GM19238 (cell line): ENCODE measurements around the gene SLC1A7.

Experiments
- DNase-seq: peaks from one replicate; pipeline ENCODE4 v3.0.0; 2011; ENCODE audit warnings: low spot score; ENCODE audit not compliant: insufficient read length

The SLC1A7 gene

GRCh38 chr1:53062708-53063591, 79.5 kb downstream of the SLC1A7 start:
- DNase-seq, result no peak

- DNase-seq, result no peak
These were observed 80.4 kb downstream of the SLC1A7 start, which contains the start of gene PODN for GRCh38 chr1:53061859-53062707. TSS of gene PODN (plus strand) at chr1:53062213. CDS start at chr1:53069856, 7,643 bp downstream.

- DNase-seq, result no peak
These were observed 81.1 kb downstream of the SLC1A7 start for GRCh38 chr1:53061123-53061858.

DNA sequence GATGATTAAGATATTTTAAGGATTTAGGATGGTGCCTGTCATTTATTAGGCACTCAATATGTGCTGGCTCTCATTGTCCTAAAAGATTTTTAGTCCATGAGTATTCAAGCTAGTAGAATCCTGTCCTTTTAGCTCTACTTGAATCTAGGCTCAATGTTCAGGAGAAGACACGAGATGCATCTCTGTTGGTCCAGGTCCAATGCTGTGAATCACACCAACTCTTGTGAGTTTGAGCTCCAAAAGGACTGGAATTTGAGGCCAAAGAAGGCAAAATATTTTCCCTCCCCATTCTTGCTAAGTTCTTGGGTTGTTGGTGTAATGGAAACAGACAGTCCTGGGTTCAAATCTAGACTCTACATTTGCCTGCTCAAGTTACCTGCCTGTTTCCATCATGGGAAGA, 81.9 kb downstream of the SLC1A7 start:
- no peak for DNase-seq

DNA sequence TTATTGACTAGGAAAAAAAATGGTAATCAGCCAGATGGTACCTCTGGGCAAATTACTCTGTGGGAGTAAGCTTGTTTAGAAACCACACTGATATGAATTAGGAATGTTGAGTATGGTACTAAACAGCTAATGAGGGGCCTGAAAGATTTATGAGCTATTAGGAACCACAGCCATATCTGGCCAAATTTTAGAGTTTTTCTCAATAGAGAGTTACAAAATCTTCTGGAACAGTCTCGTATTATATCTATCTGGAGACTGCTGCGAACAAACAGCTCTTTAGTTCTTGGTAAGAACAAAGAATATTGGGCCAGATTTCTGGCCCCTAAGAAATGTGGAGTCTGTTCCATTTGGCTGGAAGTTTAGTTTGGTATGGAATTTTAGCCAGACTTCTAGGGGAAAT, 85.3 kb downstream of the SLC1A7 start:
- no peak for DNase-seq

GRCh38 chr1:53051676-53052075, 90.8 kb downstream of the SLC1A7 start:
- DNase-seq, result no peak

DNA sequence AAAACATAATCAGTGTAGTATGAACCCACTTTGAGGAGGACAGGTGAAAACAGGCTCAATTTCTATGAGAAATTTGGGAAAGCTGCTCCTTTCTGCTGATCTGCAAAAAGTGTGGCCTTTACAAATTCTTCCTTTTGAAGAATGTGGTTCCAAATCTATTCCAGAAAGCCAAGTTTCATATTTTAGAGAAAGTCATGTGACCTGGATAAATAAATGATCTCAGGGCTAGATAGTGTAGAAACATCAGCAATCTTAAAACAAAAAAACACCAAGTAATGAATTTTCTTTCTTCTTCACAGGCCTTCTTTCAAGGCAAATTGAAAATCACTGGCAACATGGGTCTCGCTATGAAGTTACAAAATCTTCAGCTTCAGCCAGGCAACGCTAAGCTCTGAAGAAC, 92.1 kb downstream of the SLC1A7 start:
- DNase-seq, result no peak

- no peak for DNase-seq
These were observed 92.9 kb downstream of the SLC1A7 start for GRCh38 chr1:53049574-53049967.

- DNase-seq, result no peak
These were observed 93.4 kb downstream of the SLC1A7 start for GRCh38 chr1:53048960-53049573.

DNA sequence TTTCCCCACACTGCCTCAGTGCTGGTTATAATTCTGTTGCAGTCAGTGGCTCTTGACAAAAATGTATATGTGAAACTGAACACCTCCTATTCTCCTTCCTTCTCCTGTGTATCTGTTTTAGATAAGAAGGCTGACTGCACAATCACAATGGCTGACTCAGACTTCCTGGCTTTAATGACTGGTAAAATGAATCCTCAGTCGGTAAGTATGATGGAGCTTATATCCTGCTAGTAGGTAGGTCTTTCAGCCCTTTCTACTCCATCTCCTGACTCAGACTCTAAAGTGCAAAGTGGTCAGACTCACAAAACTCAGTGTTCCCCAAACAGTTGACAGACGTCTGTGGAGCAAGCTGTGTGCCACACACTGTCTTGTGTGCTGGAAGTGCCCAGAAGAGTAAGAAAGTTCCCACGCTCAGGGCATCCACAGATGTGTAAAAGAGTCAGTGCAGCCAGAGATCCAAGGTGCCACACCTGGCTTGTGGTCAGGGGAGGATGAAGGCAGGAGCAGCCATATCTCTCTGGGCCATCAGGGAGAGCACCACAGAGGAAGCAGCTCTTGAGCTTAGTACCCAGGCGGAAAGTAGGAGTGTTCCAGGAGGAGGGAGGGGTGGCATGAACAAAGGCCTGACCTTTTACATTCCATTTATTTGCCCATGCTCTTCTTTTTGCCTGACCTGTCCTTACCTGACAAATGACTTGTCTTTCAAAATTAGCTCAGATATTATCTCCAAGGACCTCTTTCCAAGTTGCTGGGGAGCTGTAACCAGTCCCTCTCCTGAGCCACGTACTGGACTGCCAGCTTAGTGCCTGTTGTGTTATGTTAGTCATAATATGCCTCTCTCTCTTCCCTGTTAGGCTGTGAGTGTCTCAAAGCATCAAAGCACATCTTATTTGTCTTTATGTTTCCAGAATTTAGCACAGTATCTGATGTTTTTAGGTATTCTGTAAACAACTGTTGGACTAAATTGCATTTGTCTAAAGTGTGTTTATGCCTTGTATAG, 94.4 kb downstream of the SLC1A7 start:
- DNase-seq, result no peak

- DNase-seq, result no peak
These were observed 95.5 kb downstream of the SLC1A7 start for GRCh38 chr1:53046930-53047329.

DNA sequence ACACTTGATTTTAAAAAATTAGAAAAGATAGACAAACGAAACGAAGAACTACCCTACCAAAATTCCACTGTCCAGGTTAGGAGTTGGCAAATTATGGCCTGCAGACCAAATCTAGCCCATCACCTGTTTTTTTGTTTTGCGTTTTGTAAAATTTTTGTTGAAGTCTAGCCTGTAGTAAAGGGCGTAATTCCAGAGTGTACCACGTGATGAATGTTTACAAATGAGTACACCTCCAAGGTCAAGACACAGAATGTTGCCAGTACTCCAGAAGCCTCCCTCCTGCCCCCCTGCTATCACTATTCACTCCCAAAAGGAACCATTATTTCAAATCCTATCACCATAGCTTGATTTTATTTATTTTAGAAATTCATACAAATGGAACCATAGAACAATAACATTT, 97.5 kb downstream of the SLC1A7 start:
- DNase-seq, result no peak

DNA sequence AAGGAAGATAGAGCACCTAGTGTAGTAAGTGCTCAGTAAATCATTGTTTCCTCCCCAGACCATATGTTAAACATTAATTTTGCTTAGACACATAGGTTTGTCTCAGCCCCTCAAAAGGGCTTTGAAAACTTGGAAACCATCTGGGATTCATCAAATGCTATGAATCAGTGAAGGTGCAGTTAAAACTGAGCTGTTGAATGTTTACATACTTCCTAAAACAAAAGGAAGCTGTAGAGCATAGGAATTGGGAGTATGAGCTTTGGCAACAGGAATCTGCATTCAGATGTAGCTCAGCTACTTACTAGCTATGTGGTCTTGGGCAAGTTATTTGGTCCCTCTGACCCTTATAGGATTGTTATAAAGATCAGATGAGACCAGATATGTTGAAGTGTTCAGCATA, 99.2 kb downstream of the SLC1A7 start:
- DNase-seq, result no peak

- no peak for DNase-seq
These were observed 103.9 kb downstream of the SLC1A7 start for GRCh38 chr1:53038566-53038965.
